Measurements from ENCODE around the gene PRKCZ. TPM values are rescaled to one million over a fixed set of nuclear protein-coding genes. Genes with fewer than 3 reads are reported as not detected.

PRKCZ gene
- total and polyA plus RNA-seq, 5 experiments from 2014 or later = 7.8 to 33.9 (median 11.3) TPM

DNA sequence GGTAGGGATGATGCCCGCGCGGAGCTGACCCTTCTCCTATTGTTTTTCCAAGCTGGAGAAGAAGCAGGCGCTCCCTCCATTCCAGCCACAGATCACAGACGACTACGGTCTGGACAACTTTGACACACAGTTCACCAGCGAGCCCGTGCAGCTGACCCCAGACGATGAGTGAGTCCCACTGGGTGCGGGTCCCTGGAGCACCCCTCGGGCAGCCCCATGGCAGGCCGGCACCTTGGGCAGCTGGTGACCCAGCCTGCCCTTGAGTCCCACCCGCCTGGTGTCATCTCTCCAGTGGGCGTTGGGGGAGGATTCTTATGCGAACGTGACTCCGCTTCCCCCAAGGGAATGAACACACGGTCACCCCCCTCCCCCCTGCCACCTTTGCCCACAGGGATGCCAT is 134.3 kb downstream of the PRKCZ start:
- H3K4me1 Mint-ChIP-seq = peaks cover 5 to 11% (median 6%) of the 10 kb centered on the region in 4 donors
- DNase-seq (no peak), ATAC-seq (no peak)
- peaks cover 0 to 10% (median 0%) of the 10 kb centered on the region in 3 donors for H3K36me3 Mint-ChIP-seq
- no peak overlapping the region for H3K4me3 Mint-ChIP-seq
- POLR2A ChIA-PET = no interaction called here
- no peak overlapping the region for H3K27ac Mint-ChIP-seq
- no peaks in the 10 kb centered on the region for H3K27me3 Mint-ChIP-seq
- H3K9me3 Mint-ChIP-seq = no peaks in the 10 kb centered on the region

DNA sequence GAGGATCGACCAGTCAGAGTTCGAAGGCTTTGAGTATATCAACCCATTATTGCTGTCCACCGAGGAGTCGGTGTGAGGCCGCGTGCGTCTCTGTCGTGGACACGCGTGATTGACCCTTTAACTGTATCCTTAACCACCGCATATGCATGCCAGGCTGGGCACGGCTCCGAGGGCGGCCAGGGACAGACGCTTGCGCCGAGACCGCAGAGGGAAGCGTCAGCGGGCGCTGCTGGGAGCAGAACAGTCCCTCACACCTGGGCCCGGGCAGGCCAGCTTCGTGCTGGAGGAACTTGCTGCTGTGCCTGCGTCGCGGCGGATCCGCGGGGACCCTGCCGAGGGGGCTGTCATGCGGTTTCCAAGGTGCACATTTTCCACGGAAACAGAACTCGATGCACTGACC is 134.7 kb downstream of the PRKCZ start:
- Mint-ChIP-seq H3K4me3 (no peak overlapping the region), H3K9me3 (no peaks in the 10 kb centered on the region), H3K4me1 (peaks cover 6 to 11% (median 7%) of the 10 kb centered on the region in 4 donors), H3K36me3 (peaks cover 0 to 10% (median 0%) of the 10 kb centered on the region in 3 donors), H3K27ac (no peak overlapping the region), H3K27me3 (no peaks in the 10 kb centered on the region)
- DNase-seq = no peak
- POLR2A ChIA-PET = no interaction called here
- ATAC-seq = no peak

DNA sequence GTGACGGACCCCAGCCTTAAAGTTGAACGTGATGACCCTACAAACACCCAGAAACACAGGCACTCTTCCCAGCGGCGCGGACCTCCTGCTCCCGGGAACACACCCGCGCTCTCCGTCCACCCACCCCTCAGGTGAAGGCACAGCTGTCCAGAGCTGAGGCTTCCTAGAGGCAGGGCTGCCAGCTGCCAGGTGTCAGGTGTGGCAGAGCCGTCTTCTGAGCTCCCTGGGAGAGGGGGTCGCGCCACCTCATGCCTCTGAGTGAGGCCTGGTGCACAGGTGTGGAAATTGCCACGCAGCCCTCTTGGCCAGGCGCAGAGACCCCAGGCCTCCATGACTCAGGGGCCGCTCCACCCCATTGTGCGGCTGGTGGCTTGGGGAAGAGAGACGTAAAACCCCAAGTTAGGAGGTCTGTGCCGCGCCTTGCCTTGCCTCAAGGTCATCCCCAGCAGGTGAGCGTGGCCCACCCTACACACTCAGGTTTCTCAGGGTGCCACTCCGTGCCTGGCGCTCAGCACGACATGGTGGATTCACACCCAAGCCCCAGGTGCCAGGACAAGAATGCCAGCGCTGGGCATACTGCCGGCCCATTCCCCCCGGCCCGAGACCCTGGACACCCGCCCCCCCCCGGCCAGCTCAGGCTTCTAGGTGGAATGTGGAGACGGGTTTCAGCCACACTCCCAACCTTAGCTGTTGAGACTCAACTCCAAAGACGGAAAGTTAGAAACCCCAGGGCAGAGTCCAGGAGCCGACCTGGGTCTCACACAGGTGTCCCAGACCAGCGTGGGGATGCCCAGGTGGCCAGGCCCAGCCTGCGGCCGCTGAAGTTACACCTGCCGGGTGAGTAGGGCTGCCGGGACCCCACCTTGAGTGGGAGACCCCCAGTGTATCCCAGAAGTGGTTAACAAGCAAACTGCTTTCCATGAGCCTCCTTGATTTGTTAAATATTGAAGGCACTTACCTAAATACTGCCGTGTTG is 136.0 kb downstream of the PRKCZ start:
- ATAC-seq (no peak), DNase-seq (no peak)
- Mint-ChIP-seq H3K27me3 (no peaks in the 10 kb centered on the region), H3K4me3 (no peak overlapping the region), H3K4me1 (peaks cover 6 to 17% (median 15%) of the 10 kb centered on the region in 4 donors), H3K36me3 (peaks cover 0 to 10% (median 0%) of the 10 kb centered on the region in 3 donors), H3K27ac (peak overlapping the region in 2 of 10 donors; percentile 29 to 61), H3K9me3 (no peaks in the 10 kb centered on the region)
- POLR2A ChIA-PET = interaction anchor here (0.9 kb wide), 1 partner anchor 213 kb away, joined by 3 read pairs; no protein-coding TSS in a partner anchor

DNA sequence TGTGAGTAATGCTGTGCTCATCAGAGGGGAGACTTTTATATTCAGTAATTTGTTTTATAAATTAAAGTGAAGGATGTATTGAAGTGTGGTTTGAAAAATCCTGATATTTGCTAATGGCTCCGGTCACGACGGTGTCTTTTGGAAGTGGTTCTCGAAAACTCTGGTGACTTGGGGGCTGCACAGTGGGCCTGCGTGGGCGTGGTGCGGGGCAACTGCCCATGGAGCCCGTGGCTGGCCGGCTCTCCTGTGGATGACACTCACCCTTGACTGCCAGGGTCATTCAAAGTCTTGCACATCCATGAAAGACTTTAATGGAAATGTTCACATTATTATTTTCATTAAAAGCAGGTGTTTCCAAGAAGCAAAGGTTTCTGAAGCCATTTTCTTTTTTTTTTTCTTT is 136.7 kb downstream of the PRKCZ start:
- no peak for ATAC-seq
- no peak overlapping the region for H3K4me3 Mint-ChIP-seq

DNA sequence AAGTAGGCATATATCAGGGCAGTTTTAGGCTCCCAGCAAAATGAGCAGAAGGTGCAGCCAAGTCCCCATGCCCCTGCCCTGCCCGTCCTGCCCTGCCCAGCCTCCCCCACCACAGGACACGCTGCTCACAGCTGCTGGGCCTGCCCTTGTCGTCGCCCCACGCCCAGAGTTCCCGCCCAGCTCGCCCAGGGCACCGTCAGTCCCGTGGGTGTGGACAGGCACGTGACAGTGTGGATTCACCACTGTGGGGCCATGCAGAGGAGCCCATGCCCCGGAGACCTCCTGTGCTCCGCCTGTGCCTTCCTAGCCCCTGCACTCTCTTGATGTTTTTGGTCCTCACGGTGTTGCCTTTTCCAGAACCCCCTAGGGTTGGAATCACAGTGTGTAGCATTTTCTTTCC is 137.4 kb downstream of the PRKCZ start:
- Mint-ChIP-seq H3K27me3 (no peaks in the 10 kb centered on the region), H3K9me3 (no peaks in the 10 kb centered on the region), H3K36me3 (peaks cover 0 to 10% (median 0%) of the 10 kb centered on the region in 3 donors), H3K4me3 (no peak overlapping the region), H3K27ac (peak overlapping the region in 4 of 10 donors; percentile 11 to 62 (median 24)), H3K4me1 (peaks cover 7 to 25% (median 21%) of the 10 kb centered on the region in 4 donors)
- no peak for DNase-seq
- ATAC-seq = no peak
- POLR2A ChIA-PET = interaction anchor here (0.7 to 1.3 kb wide), 4 partner anchors 10 to 194 kb away, joined by 3 to 4 read pairs (median 3); no protein-coding TSS in a partner anchor

More for the DNA sequence above, 136.7 kb downstream of the PRKCZ start:
- peaks cover 8 to 24% (median 19%) of the 10 kb centered on the region in 4 donors for H3K4me1 Mint-ChIP-seq
- POLR2A ChIA-PET = interaction anchor here (0.7 to 0.9 kb wide), 2 partner anchors 43 to 212 kb away, joined by 3 read pairs; no protein-coding TSS in a partner anchor
- H3K27me3 Mint-ChIP-seq = no peaks in the 10 kb centered on the region
- H3K9me3 Mint-ChIP-seq = no peaks in the 10 kb centered on the region
- peak overlapping the region in 2 of 10 donors; percentile 29 to 49 for H3K27ac Mint-ChIP-seq
- DNase-seq = no peak
- H3K36me3 Mint-ChIP-seq = peaks cover 0 to 10% (median 0%) of the 10 kb centered on the region in 3 donors

DNA sequence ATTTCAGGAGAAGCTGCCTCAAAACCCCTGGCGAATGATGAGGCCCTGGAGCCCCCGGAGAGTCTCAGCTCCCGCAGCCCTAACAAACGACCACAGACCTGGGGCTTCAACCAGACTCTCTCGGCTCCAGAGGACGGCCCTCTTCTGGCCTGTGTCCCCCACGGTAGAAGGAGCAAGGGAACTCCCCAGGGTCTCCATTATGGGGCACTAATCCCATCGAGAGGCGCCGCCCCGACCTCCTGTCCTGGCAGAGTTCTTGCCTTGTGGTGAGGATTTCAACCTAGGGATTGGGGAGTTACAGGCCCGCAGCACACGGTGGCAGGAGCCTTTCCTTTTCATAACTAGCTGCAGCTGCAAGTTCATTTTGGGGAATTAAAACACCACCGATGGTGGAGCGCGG is 138.1 kb downstream of the PRKCZ start:
- Mint-ChIP-seq H3K27ac (peak overlapping the region in 8 of 10 donors; percentile 13 to 98 (median 58)), H3K4me3 (peak overlapping the region in 3 of 10 donors; percentile 31 to 48 (median 35)), H3K36me3 (peaks cover 0 to 8% (median 0%) of the 10 kb centered on the region in 3 donors), H3K4me1 (peaks cover 4 to 25% (median 23%) of the 10 kb centered on the region in 4 donors), H3K9me3 (no peaks in the 10 kb centered on the region), H3K27me3 (no peaks in the 10 kb centered on the region)
- DNase-seq (no peak), ATAC-seq (no peak)
- POLR2A ChIA-PET = interaction anchor here (0.8 to 2.2 kb wide), 7 partner anchors 11 to 225 kb away, joined by 3 to 8 read pairs (median 4); partner anchors contain the start of gene PEX10

DNA sequence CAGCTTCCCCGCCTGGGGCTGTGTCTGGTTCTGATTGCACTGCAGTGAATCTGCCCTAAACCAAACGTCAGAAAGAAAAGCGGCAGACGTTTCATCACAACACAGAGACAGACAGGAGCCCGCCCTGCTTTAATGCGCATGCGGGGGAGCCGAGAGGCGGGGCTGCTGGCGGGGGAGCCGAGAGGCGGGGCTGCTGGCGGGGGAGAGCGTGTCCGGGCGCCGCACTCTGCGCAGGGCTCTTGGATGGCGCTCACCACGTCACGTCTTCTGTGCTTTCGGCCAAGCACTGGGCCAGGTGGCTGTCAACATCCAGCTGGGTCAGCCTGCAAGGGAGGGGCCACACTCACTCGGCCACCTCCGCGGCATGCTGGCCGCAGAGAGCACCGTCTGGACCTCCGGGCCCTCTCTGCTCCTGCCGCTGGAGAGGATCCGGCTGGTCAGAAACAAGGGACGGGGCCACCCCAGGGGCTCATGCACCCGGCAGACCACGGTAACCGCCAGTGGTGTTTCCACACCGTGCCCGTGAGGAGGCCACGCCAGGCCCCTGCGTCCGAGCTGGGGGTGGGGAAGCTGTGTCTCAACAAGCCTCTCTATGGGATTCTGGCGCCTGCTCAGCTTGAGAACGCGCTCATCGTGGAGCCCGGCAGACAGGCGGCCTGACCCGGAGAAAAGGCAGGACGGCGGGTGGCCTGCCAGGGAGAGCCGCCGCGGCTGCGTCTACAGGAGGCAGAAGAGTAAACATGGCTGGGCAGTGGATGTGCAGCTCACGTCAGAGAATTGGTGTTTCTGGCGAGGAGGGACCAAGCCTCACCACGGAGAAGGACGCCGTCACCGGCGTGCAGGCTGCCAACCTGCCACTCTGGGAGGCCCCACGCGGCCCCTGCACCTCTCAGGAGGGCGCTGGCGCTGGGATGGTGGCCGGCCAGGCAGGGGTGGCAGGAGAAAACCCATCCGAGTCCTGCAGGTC is 139.5 kb downstream of the PRKCZ start:
- H3K4me3 Mint-ChIP-seq = peak overlapping the region; percentile 74 to 88 (median 80)
- no peaks in the 10 kb centered on the region for H3K9me3 Mint-ChIP-seq
- peak overlapping the region; percentile 87 to 99 (median 96) for H3K27ac Mint-ChIP-seq
- DNase-seq (peak; percentile 75 to 94 (median 88)), ATAC-seq (peak; percentile 85 to 91)
- H3K4me1 Mint-ChIP-seq = peaks cover 6 to 28% (median 22%) of the 10 kb centered on the region in 4 donors
- POLR2A ChIA-PET = interaction anchor here (0.6 to 2.2 kb wide), 16 partner anchors 9 to 372 kb away, joined by 3 to 11 read pairs (median 4); partner anchors contain the start of genes MORN1, PEX10, RER1 and TNFRSF14
- H3K36me3 Mint-ChIP-seq = peaks cover 0 to 5% (median 0%) of the 10 kb centered on the region in 3 donors
- no peaks in the 10 kb centered on the region for H3K27me3 Mint-ChIP-seq

DNA sequence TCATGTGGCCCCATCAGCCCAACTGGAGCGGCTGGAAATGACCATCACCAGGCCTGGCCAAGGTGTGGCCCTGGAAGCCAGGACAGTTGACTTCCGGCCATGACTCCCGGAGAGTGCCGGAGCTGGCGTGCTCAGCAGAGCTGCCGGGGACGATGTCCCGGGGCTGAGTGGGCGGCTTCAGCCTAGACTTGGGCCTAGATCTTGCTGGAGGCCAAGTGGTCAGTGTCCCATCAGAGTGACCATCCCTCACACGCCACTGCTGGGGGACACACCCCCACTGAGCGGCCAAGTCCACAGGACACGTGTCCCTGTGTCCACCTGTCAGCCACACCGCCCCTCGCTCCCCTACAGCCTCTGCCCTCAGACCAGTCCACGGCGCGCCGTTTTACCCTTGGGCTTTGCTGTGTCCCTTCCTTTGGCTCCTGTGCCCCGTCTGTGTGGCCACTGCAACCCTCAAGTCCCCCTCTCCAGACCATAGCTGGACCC is 140.3 kb downstream of the PRKCZ start:
- Mint-ChIP-seq H3K27ac (peak overlapping the region in 7 of 10 donors; percentile 16 to 91 (median 78)), H3K36me3 (peaks cover 0 to under 1% (median 0%) of the 10 kb centered on the region in 3 donors), H3K4me1 (peaks cover 6 to 28% (median 22%) of the 10 kb centered on the region in 4 donors), H3K27me3 (no peaks in the 10 kb centered on the region), H3K9me3 (no peaks in the 10 kb centered on the region), H3K4me3 (peak overlapping the region in 9 of 10 donors; percentile 23 to 70 (median 53))
- POLR2A ChIA-PET = interaction anchor here (1.2 to 24.5 kb wide), 10 partner anchors 9 to 366 kb away, joined by 3 to 303 read pairs (median 6); partner anchors contain the start of genes MORN1, PEX10, RER1 and SKI
- ATAC-seq = no peak
- no peak for DNase-seq

DNA sequence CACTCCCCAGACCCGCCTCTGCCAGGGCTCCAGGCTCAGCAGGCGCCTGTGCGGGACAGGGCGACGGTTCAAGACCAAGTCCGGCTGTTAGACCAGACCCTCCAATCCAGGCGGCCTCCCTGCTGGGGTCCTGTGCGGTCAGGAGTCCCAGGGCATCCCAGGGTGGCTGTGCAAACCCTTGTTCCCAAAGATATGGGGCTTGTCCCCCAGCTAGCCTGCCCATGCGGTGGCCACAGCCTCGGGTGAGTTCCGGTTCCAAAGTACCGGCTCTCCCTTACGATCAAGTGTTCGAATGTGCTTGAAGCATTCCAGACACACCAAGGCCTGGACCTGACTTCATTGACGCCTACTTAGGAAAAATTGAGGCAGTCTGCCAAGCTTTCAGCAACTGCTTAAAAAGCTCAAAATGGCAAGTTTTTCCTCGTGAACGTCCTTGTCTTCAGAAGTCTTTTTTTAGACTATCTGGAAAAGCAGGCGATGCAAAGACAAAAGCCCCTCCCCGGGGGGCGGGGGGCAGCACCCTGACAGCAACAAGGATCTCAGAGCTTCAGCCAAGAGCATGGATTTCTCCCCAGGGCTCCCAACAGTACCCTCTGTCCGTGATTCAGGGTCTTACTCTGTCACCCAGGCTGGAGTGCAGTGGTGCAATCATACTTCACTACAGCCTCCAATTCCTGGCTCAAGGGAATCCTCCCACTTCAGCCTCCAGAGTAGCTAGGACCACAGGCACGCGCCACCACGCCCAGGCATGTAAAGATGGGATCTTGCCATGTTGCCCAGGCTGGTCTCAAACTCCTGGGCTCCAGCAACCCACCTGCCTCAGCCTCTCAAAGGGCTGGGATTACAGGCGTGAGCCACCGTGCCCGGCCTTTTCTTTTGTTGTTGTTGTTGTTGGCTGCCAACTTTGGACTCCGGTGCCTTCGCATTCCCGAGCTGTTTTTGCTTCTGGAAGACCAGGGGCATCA is 142.1 kb downstream of the PRKCZ start:
- Mint-ChIP-seq H3K36me3 (no peaks in the 10 kb centered on the region), H3K4me3 (peak overlapping the region in 9 of 10 donors; percentile 8 to 85 (median 57)), H3K27ac (peak overlapping the region in 9 of 10 donors; percentile 9 to 84 (median 65)), H3K27me3 (no peaks in the 10 kb centered on the region), H3K4me1 (peaks cover 6 to 30% (median 22%) of the 10 kb centered on the region in 4 donors), H3K9me3 (no peaks in the 10 kb centered on the region)
- POLR2A ChIA-PET = interaction anchor here (0.6 to 24.5 kb wide), 5 partner anchors 11 to 211 kb away, joined by 3 to 303 read pairs (median 4); partner anchors contain the start of genes MORN1, RER1 and SKI
- no peak for DNase-seq
- no peak for ATAC-seq

DNA sequence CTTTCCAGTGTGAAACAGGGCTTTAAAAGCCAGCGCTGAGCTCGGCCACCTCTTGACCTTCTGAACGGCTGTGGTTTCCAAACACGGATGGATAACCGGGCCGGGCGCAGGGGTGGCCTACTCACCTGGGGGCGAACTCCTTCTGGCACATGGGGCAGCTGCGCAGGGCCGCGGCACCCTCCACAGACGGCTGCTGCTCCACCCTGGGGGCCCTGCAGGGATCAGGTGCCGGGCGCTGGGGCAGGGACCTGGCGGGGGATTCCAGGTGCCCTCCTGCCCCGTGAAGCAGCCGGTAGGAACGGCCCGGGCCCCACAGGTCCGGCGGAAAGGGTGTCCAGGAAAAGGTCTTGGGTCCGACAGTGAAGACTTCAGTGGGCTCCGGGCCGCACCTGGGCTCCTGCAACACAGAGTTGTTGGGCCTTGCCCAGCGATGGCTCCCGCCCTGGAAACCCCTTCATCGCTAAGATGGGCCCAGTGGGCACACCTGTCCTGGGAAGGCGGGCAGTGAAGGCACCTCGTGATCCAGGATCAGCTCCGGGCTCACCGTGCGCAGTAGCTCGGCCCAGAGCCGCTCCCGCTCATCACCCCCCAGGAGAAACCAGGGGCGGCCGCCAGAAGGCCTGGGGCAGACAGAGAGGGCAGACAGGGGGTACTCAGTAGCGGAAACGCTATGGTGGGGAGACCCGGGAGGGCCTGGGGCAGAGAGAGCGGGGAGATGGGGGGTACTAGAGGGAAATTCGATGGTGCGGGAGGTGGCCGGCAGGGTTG is 143.5 kb downstream of the PRKCZ start:
- Mint-ChIP-seq H3K27ac (peak overlapping the region in 7 of 10 donors; percentile 15 to 84 (median 63)), H3K27me3 (no peaks in the 10 kb centered on the region), H3K4me1 (peaks cover 6 to 40% (median 27%) of the 10 kb centered on the region in 4 donors), H3K4me3 (peak overlapping the region in 9 of 10 donors; percentile 39 to 84 (median 67)), H3K9me3 (no peaks in the 10 kb centered on the region), H3K36me3 (no peaks in the 10 kb centered on the region)
- ATAC-seq (no peak), DNase-seq (no peak)
- POLR2A ChIA-PET = interaction anchor here (1.3 to 24.5 kb wide), 7 partner anchors 12 to 223 kb away, joined by 4 to 303 read pairs (median 22); partner anchors contain the start of gene SKI

Measured in naive thymus-derived CD8-positive, alpha-beta T cell (primary cell).